ENCODE data around the gene AHDC1. TPM values are rescaled to one million over a fixed set of nuclear protein-coding genes. Genes with fewer than 3 reads are reported as not detected.

The AHDC1 gene
- total and polyA plus RNA-seq, 10 of the 15 experiments (the other 5 are each of a cell fraction or from before 2014, with no cell fraction given), result 0.21 to 13.0 (median 1.4) TPM

GRCh38 chr1:27616441-27616840 is 12.5 kb upstream of the AHDC1 start:
- in situ Hi-C loops (cut with MboI) (no loop called here), intact Hi-C loops (cut with micrococcal nuclease; ENCODE audit: unreplicated experiment) (no loop called here)
- no peak overlapping the region for H2AFZ ChIP-seq (ENCODE audit: control insufficient read depth, low read depth, low read length)
- CTCF ChIA-PET, result interaction anchor here (0.7 to 5.9 kb wide), 6 partner anchors 9 to 46 kb away, joined by 3 to 40 read pairs (median 10); no protein-coding TSS in a partner anchor
- H3K9me3 ChIP-seq (replicated peaks; ENCODE audit: control insufficient read depth, insufficient read depth, low read length), result no peaks in the 10 kb centered on the region
- H3K4me1 ChIP-seq (ENCODE audit: control insufficient read depth, insufficient read depth, low read length), result peaks cover 18% of the 10 kb centered on the region
- RAD21 ChIA-PET (ENCODE audit: unreplicated experiment), result interaction anchor here (1.1 to 4.6 kb wide), 5 partner anchors 9 to 46 kb away, joined by 3 to 43 read pairs (median 9); no protein-coding TSS in a partner anchor
- no peak overlapping the region for H3K4me2 ChIP-seq (ENCODE audit: control insufficient read depth, insufficient read depth)
- no peak for ATAC-seq
- H3K9ac ChIP-seq (ENCODE audit: control insufficient read depth, insufficient read depth, low read length), result no peak overlapping the region
- peak; percentile 38; the same call in 1 of the 2 replicates for TF ChIP-seq POLR2A (IDR thresholded peaks at IDR 0.05; ENCODE audit: low read depth, low read length)
- TF ChIP-seq RAD21 (IDR thresholded peaks at IDR 0.05; ENCODE audit: insufficient read depth, low read depth, low read length), result peak; percentile 10; the same call in 1 of the 2 replicates
- peak; percentile 23 to 31 (median 29); a peak in 4 of 6 replicates for TF ChIP-seq CTCF (IDR thresholded peaks at IDR 0.05 in 2 of 3, conservative IDR thresholded peaks at IDR 0.05 in 1 of 3; ENCODE audit: control insufficient read depth in 2 of 3, extremely low read depth in 1 of 3, insufficient read depth in 1 of 3, low read depth in 3 of 3, low read length in 3 of 3)
- no peak for TF ChIP-seq MEF2B (IDR thresholded peaks at IDR 0.05; ENCODE audit: partially characterized antibody, poor library complexity, severe bottlenecking)
- H3K27ac ChIP-seq (ENCODE audit: control insufficient read depth, insufficient read depth), result no peak overlapping the region
- SMC1A ChIA-PET (ENCODE audit: uncharacterized antibody, unreplicated experiment), result interaction anchor here (0.7 to 10.2 kb wide), 5 partner anchors 9 to 46 kb away, joined by 3 to 88 read pairs (median 9); no protein-coding TSS in a partner anchor
- FAIRE-seq, result no peak
- 85% methylated on average over 2 of the region's 2 CpGs for WGBS (ENCODE audit: insufficient coverage, insufficient replicate concordance, low lambda C conversion rate, missing lambda C conversion rate)
- H4K20me1 ChIP-seq (ENCODE audit: control insufficient read depth, insufficient read depth), result no peaks in the 10 kb centered on the region
- POLR2A ChIA-PET, result interaction anchor here (0.6 to 1.5 kb wide), 3 partner anchors 14 to 46 kb away, joined by 3 to 5 read pairs (median 4); no protein-coding TSS in a partner anchor
- peaks cover 3% of the 10 kb centered on the region; the same call in 1 of the 2 replicates for H3K79me2 ChIP-seq (ENCODE audit: control insufficient read depth, insufficient read depth, low read length)
- no peak overlapping the region for H3K4me3 ChIP-seq
- H3K36me3 ChIP-seq (ENCODE audit: control insufficient read depth in 2 of 2, insufficient read depth in 2 of 2, low read length in 1 of 2), result peaks cover 31 to 40% of the 10 kb centered on the region in 2 experiments; a peak in 3 of 4 replicates
- H3K27me3 ChIP-seq (replicated peaks in 1 of 2; ENCODE audit: control insufficient read depth in 2 of 2, insufficient read depth in 2 of 2, low read length in 1 of 2), result no peaks in the 10 kb centered on the region
- DNase-seq (ENCODE audit: low read depth, low spot score), result no peak
- no TSS peak for BruUV-seq (replicated peaks)
